ENCODE data around the gene ATRX. TPM values are rescaled to one million over a fixed set of nuclear protein-coding genes. Genes with fewer than 3 reads are reported as not detected.

The ATRX gene
- total and polyA plus RNA-seq, 10 of the 15 experiments (the other 5 are each of a cell fraction or from before 2014, with no cell fraction given) = 19.4 to 73.8 (median 45.2) TPM

DNA sequence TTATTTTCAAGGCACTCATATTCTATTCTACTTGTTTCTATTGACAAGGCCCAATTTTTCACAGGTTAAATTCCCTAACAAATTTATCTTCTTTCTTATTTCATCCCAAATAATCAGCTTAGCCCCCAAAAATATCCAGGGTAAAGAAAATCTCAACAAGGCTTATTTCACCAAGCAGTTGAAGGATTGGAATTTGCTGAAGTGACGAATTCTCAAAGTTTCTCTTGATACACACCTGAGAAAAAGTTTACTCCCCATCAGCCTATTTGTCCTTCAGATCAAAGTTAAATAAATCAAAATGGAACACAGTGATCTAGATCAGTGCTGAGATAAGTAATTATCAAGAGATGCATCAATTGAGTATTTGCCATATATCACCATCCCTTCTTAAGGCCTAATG, 106.9 kb downstream of the ATRX start:
- Histone ChIP-seq H3K9ac (ENCODE audit: control insufficient read depth, insufficient read depth, low read length) (no peak overlapping the region), H2AFZ (ENCODE audit: control insufficient read depth, low read depth, low read length) (no peak overlapping the region), H3K4me1 (ENCODE audit: control insufficient read depth, insufficient read depth, low read length) (no peaks in the 10 kb centered on the region), H3K9me3 (replicated peaks; ENCODE audit: control insufficient read depth, insufficient read depth, low read length) (no peaks in the 10 kb centered on the region), H3K4me3 (no peak overlapping the region), H3K27me3 (replicated peaks in 1 of 2; ENCODE audit: control insufficient read depth in 2 of 2, insufficient read depth in 2 of 2, low read length in 1 of 2) (no peaks in the 10 kb centered on the region), H3K27ac (ENCODE audit: control insufficient read depth, insufficient read depth) (no peak overlapping the region), H3K79me2 (ENCODE audit: control insufficient read depth, insufficient read depth, low read length) (no peaks in the 10 kb centered on the region), H4K20me1 (ENCODE audit: control insufficient read depth, insufficient read depth) (no peaks in the 10 kb centered on the region), H3K4me2 (ENCODE audit: control insufficient read depth, insufficient read depth) (no peak overlapping the region), H3K36me3 (ENCODE audit: control insufficient read depth in 2 of 2, insufficient read depth in 2 of 2, low read length in 1 of 2) (no peaks in the 10 kb centered on the region)
- ChIA-PET POLR2A (no interaction called here), SMC1A (ENCODE audit: uncharacterized antibody, unreplicated experiment) (interaction anchor here (1.0 kb wide), 1 partner anchor 24 kb away, joined by 3 read pairs; no protein-coding TSS in a partner anchor), CTCF (no interaction called here), RAD21 (ENCODE audit: unreplicated experiment) (interaction anchor here (1.7 kb wide), 1 partner anchor 220 kb away, joined by 3 read pairs; the partner anchor contains the start of gene COX7B)
- DNase-seq (ENCODE audit: low read depth, low spot score) (no peak), ATAC-seq (no peak), FAIRE-seq (no peak)
- intact Hi-C loops (cut with micrococcal nuclease; ENCODE audit: unreplicated experiment) = loop anchor here (5.0 kb wide), 1 partner anchor 348 kb away; no protein-coding TSS in a partner anchor
- 67% methylated on average over 1 of the region's 1 CpG for WGBS (ENCODE audit: insufficient coverage, insufficient replicate concordance, low lambda C conversion rate, missing lambda C conversion rate)
- BruUV-seq (replicated peaks) = no TSS peak
- no peak for TF ChIP-seq ZSCAN29 (IDR thresholded peaks at IDR 0.05)
- no peak for TF ChIP-seq EGR1 (IDR thresholded peaks at IDR 0.05; ENCODE audit: borderline replicate concordance in 1 of 2, low read depth in 2 of 2, low read length in 2 of 2)
- no peak for TF ChIP-seq SRF (IDR thresholded peaks at IDR 0.05; ENCODE audit: low read depth in 2 of 2, low read length in 2 of 2)
- TF ChIP-seq, protein P1, sequence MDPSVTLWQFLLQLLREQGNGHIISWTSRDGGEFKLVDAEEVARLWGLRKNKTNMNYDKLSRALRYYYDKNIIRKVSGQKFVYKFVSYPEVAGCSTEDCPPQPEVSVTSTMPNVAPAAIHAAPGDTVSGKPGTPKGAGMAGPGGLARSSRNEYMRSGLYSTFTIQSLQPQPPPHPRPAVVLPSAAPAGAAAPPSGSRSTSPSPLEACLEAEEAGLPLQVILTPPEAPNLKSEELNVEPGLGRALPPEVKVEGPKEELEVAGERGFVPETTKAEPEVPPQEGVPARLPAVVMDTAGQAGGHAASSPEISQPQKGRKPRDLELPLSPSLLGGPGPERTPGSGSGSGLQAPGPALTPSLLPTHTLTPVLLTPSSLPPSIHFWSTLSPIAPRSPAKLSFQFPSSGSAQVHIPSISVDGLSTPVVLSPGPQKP (IDR thresholded peaks at IDR 0.05; ENCODE audit: low read depth, low read length) = no peak
- TF ChIP-seq, protein P2, sequence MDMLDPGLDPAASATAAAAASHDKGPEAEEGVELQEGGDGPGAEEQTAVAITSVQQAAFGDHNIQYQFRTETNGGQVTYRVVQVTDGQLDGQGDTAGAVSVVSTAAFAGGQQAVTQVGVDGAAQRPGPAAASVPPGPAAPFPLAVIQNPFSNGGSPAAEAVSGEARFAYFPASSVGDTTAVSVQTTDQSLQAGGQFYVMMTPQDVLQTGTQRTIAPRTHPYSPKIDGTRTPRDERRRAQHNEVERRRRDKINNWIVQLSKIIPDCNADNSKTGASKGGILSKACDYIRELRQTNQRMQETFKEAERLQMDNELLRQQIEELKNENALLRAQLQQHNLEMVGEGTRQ (IDR thresholded peaks at IDR 0.05; ENCODE audit: borderline replicate concordance, low read depth, low read length) = no peak
- TF ChIP-seq JUNB (IDR thresholded peaks at IDR 0.05) = no peak
- no peak for TF ChIP-seq PAX8 (IDR thresholded peaks at IDR 0.05)
- no peak for TF ChIP-seq RAD21 (IDR thresholded peaks at IDR 0.05; ENCODE audit: insufficient read depth, low read depth, low read length)
- in situ Hi-C loops (cut with MboI) = no loop called here
